Measurements from ENCODE around the gene TMEM129. TPM values are rescaled to one million over a fixed set of nuclear protein-coding genes. Genes with fewer than 3 reads are reported as not detected.

Gene TMEM129
- total RNA-seq, 1 donor from 2014 or later: 23.5 TPM

DNA sequence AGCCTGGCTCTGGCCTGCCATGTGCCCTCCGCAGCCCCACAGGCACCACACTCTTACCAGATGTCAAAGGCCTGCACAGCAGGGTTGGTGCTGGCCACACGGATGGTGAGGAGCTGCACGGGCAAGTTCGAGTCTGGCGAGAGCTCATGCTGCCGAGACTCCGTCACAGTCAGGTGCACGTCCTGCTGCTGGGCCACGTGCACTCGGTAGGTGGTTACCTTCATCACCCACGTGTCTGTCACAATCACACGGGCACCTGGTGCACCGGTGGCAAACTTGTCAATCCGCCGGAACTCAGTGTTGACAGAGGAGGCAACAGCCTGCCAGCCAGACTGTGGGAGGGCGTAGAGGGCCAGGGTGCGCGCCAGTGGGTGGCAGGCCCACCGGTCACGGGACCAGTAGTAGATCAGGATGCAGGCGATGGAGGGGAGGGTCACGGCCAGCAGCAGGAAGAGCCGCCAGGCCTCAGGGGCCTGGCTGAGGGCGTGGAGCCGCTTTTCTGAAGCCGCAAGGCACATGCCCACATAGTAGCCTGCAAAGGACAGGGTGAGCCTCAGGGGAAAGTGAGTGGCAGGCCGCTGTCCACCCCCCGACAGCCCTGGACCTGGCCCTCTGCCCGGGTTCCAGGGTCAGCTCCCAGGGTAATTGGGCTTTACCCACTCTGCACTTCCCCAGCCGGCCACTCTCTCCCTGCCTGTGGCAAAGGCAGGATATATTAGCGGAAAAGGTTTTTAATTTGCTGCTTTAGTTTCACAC, 2.9 kb downstream of the TMEM129 start:
- no peaks in the 10 kb centered on the region for H3K9me3 Mint-ChIP-seq
- H3K36me3 Mint-ChIP-seq (ENCODE audit: low read depth): peaks cover 56% of the 10 kb centered on the region
- no peaks in the 10 kb centered on the region for H3K27me3 Mint-ChIP-seq (ENCODE audit: low read depth)
- no peak for DNase-seq (ENCODE audit: low spot score)
- H3K4me1 Mint-ChIP-seq (ENCODE audit: low read depth): peaks cover 43% of the 10 kb centered on the region
- H3K4me3 Mint-ChIP-seq (ENCODE audit: low read depth): peak overlapping the region; percentile 87
- H3K27ac Mint-ChIP-seq: peak overlapping the region; percentile 71
- intact Hi-C loops (cut with micrococcal nuclease): loop anchor here (10.0 kb wide), 2 partner anchors 747 to 1357 kb away; partner anchors contain the start of genes HTT, HTT-AS and RNF4

GRCh38 chr4:1717129-1718094, 3.7 kb downstream of the TMEM129 start:
- Mint-ChIP-seq H3K27ac (no peak overlapping the region), H3K27me3 (ENCODE audit: low read depth) (no peaks in the 10 kb centered on the region), H3K4me1 (ENCODE audit: low read depth) (peaks cover 34% of the 10 kb centered on the region), H3K4me3 (ENCODE audit: low read depth) (no peak overlapping the region), H3K9me3 (no peaks in the 10 kb centered on the region), H3K36me3 (ENCODE audit: low read depth) (peaks cover 51% of the 10 kb centered on the region)
- DNase-seq (ENCODE audit: low spot score): no peak
- intact Hi-C loops (cut with micrococcal nuclease): loop anchor here (10.0 kb wide), 2 partner anchors 747 to 1357 kb away; partner anchors contain the start of genes HTT, HTT-AS and RNF4

- Mint-ChIP-seq H3K9me3 (no peaks in the 10 kb centered on the region), H3K36me3 (ENCODE audit: low read depth) (peaks cover 47% of the 10 kb centered on the region), H3K4me1 (ENCODE audit: low read depth) (peaks cover 34% of the 10 kb centered on the region), H3K4me3 (ENCODE audit: low read depth) (no peak overlapping the region), H3K27ac (no peak overlapping the region), H3K27me3 (ENCODE audit: low read depth) (no peaks in the 10 kb centered on the region)
- intact Hi-C loops (cut with micrococcal nuclease): loop anchor here (10.0 kb wide), 2 partner anchors 748 to 1358 kb away; partner anchors contain the start of genes HTT, HTT-AS and RNF4
- DNase-seq (ENCODE audit: low spot score): no peak
Observed at GRCh38 chr4:1716065-1716945, 4.8 kb downstream of the TMEM129 start.

DNA sequence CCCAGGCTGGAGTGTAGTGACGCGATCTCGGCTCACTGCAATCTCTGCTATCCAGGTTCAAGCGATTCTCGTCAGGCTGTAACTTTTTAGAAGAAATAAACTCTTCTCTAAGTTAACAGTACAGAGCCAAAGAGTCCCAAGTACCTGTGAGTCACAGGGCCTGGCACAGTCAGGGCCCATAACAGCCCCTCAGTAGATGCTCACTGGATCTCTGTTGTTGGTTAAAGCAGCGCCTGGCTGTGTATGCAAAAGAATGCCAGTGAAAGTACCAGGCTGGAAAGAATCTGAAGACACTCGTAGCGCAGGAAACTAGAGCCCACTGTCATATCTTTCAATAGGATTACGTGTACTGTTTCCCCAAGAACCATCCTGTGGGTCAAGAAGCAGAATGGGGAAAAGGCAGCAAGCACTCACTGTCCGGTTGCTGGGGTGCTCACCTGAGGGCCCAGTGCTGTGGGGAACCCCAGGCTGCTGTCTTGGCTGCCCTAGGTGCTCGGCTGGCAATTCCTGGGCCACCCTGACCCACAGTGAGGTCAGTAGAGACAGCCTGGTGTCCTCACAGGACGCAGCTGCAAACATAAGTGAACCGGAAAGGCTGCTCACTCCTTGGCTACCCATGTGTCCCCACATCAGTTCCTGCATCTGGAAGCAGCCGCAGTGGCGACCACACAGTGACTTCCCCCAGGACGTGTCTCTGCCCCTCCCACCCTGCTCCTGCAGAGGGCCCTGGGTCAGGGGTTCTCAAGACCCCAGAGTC, 5.9 kb downstream of the TMEM129 start:
- no peaks in the 10 kb centered on the region for H3K9me3 Mint-ChIP-seq
- peak overlapping the region; percentile 99 for H3K4me3 Mint-ChIP-seq (ENCODE audit: low read depth)
- H3K27me3 Mint-ChIP-seq (ENCODE audit: low read depth): no peaks in the 10 kb centered on the region
- H3K27ac Mint-ChIP-seq: peak overlapping the region; percentile 97
- peaks cover 54% of the 10 kb centered on the region for H3K36me3 Mint-ChIP-seq (ENCODE audit: low read depth)
- intact Hi-C loops (cut with micrococcal nuclease): loop anchor here (10.0 kb wide), 2 partner anchors 750 to 1360 kb away; partner anchors contain the start of genes HTT, HTT-AS and RNF4
- no peak for DNase-seq (ENCODE audit: low spot score)
- H3K4me1 Mint-ChIP-seq (ENCODE audit: low read depth): peaks cover 41% of the 10 kb centered on the region

DNA sequence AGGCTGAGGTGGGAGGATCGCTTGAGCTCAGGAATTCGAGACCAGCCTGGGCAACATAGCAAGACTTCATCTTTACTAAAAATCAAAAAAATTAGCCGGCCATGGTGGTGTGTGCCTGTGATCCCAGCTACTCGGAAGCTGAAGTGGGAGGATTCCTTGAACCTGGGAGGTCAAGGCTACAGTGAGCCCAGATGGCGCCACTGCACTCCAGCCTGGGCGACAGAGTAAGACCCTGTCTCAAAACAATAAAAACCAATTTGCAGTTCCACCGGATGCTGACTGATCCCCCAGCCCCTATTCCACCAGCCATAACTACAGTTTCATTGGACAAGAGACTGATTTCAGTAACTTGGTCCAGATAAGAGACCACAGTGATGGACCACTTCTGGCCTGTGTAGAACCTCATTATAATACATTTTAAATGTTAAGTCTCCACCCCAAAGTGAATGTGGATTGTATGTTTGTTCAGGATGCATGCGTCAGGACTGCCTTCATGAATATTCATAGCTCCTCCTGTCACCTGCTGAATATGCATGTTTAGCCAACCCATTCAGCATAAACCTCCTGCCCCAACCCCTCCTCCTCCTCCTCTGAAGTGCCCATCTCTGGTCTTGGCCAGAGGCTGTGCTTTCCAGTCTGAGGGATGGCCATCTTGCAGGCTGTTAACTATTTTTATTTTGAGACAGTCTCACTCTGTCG, 6.7 kb downstream of the TMEM129 start:
- no peaks in the 10 kb centered on the region for H3K27me3 Mint-ChIP-seq (ENCODE audit: low read depth)
- H3K4me1 Mint-ChIP-seq (ENCODE audit: low read depth): peaks cover 41% of the 10 kb centered on the region
- H3K27ac Mint-ChIP-seq: peak overlapping the region; percentile 97
- DNase-seq (ENCODE audit: low spot score): no peak
- peak overlapping the region; percentile 99 for H3K4me3 Mint-ChIP-seq (ENCODE audit: low read depth)
- intact Hi-C loops (cut with micrococcal nuclease): loop anchor here (5.0 to 10.0 kb wide), 3 partner anchors 367 to 1360 kb away; partner anchors contain the start of genes HTT, HTT-AS, RNF4 and UVSSA
- peaks cover 52% of the 10 kb centered on the region for H3K36me3 Mint-ChIP-seq (ENCODE audit: low read depth)
- H3K9me3 Mint-ChIP-seq: no peaks in the 10 kb centered on the region

GRCh38 chr4:1713003-1713851, 7.9 kb downstream of the TMEM129 start:
- Mint-ChIP-seq H3K9me3 (no peaks in the 10 kb centered on the region), H3K4me1 (ENCODE audit: low read depth) (peaks cover 44% of the 10 kb centered on the region), H3K27me3 (ENCODE audit: low read depth) (no peaks in the 10 kb centered on the region), H3K36me3 (ENCODE audit: low read depth) (peaks cover 52% of the 10 kb centered on the region), H3K27ac (peak overlapping the region; percentile 97), H3K4me3 (ENCODE audit: low read depth) (peak overlapping the region; percentile 99)
- no peak for DNase-seq (ENCODE audit: low spot score)
- intact Hi-C loops (cut with micrococcal nuclease): loop anchor here (2.0 to 10.0 kb wide), 4 partner anchors 160 to 1362 kb away; partner anchors contain the start of genes HTT, HTT-AS, RNF4 and UVSSA

DNA sequence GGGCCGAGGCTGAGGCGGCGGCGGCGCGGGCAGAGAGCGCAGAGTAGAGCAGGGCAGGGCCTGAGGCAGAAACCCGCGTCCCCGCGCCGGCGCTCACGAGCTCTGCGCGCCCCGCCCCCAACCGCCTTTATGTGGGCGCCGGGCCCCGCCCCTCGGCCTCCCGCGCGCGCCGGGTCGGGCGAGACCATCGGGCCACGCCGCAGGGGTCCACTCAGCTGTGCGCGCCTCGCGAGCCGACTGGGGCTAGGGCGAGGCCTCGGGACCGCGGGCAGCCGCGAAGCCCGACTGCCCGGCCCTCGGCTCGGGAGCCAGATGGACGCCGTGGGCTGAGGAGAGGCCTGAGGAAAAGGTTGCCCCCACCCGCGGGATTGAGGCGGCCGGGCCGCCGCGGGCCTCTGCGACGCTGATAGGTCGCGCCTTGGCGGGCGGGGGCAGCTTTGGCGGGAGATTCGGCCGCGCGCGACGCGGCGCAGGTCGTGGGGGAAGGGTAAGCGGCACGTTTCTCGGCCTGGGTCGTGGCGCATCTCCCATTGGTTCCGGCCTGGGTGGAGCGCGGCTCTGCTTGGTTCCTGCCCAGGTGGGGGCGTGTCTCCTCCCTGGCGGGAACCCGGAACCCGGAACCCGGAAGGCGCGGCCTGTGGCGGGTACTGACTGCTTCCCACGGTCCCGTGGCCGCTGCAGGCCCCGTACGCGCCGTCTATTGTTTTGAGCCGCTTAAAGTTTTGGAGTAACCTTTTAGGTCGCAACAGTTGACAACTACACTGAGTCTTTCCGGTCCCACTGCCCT, 8.7 kb downstream of the TMEM129 start, which contains the start of gene SLBP:
SLBP (minus strand) TSS at position 104 of the 787 bp plus-strand sequence. CDS start 131 bp downstream, outside the sequence.
- peak within 1 kb of the TSS; percentile 99 for H3K4me3 Mint-ChIP-seq (ENCODE audit: low read depth)
- H3K9me3 Mint-ChIP-seq: no peaks in the 10 kb centered on the region
- peak within 1 kb of the TSS; percentile 97 for H3K27ac Mint-ChIP-seq
- peaks cover 47% of the 10 kb centered on the region for H3K4me1 Mint-ChIP-seq (ENCODE audit: low read depth)
- peak; percentile 99 for DNase-seq (ENCODE audit: low spot score)
- H3K36me3 Mint-ChIP-seq (ENCODE audit: low read depth): peaks cover 55% of the 10 kb centered on the region
- intact Hi-C loops (cut with micrococcal nuclease): loop anchor here (1.0 to 10.0 kb wide), 8 partner anchors 9 to 1362 kb away; partner anchors contain the start of genes FAM53A, HTT, HTT-AS and LETM1
- H3K27me3 Mint-ChIP-seq (ENCODE audit: low read depth): no peaks in the 10 kb centered on the region

DNA sequence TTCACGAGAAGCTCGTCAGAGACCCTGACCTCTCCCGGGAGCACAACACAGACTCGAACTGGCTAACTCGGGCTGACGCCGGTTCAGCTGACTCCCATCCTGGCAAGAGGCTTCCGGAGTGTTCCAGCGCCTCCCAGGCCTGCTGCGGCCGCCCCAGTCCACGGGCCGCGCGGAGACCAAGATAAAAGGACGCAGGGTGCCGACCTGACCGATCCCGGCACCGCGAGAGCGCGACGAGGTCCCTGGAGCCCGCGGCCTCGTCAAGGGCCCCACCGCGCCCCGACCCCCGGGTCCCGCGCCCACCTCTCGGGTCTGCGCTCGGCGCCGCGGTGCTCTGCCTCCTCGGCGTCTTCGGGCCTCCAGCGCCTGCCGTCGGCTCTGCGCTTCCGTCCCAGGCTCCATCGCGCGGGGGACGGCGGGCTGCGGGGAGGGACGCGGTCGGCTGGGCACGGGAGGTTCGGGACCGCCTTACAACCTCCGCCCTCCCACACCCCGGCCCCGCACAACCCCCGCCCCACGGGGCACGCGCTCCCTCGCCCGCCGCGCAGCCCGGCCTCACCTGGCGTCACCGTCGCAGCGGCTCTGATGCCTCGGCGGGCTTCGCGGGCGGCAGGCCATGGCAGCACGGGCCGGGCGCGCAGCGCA, 9.4 kb downstream of the TMEM129 start:
- DNase-seq (ENCODE audit: low spot score): no peak
- intact Hi-C loops (cut with micrococcal nuclease): loop anchor here (1.0 to 10.0 kb wide), 8 partner anchors 10 to 1363 kb away; partner anchors contain the start of genes FAM53A, HTT, HTT-AS and LETM1
- Mint-ChIP-seq H3K27me3 (ENCODE audit: low read depth) (no peaks in the 10 kb centered on the region), H3K27ac (peak overlapping the region; percentile 79), H3K36me3 (ENCODE audit: low read depth) (peaks cover 54% of the 10 kb centered on the region), H3K9me3 (no peaks in the 10 kb centered on the region), H3K4me3 (ENCODE audit: low read depth) (peak overlapping the region; percentile 90), H3K4me1 (ENCODE audit: low read depth) (peaks cover 47% of the 10 kb centered on the region)

DNA sequence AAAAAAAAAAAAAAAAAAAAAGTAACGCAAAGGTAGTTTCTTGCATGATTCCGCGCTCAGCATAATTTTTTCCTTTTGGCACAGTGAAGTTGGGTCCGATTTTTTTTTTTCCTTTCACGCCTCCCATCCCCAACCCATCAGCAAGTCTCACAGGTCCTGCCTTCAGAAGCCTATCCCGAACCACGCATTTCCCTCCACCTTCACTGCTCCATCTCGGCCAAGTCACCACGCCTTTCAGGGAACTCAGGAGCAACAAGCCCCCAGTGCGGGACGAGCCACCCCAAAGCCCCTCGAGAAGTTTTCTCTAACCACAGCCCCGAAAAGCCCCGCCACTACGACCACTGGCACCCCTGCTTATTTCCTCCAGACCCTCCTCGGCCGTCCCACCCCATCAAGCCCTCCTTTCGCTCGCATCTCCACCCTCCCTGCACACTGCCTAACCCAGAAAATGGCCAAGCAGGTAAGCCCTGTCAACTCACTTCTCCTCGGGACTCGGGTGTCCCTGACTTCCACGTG, 10.0 kb downstream of the TMEM129 start:
- Mint-ChIP-seq H3K4me3 (ENCODE audit: low read depth) (peak overlapping the region; percentile 90), H3K36me3 (ENCODE audit: low read depth) (peaks cover 59% of the 10 kb centered on the region), H3K27ac (peak overlapping the region; percentile 79), H3K9me3 (no peaks in the 10 kb centered on the region), H3K27me3 (ENCODE audit: low read depth) (no peaks in the 10 kb centered on the region), H3K4me1 (ENCODE audit: low read depth) (peaks cover 51% of the 10 kb centered on the region)
- no peak for DNase-seq (ENCODE audit: low spot score)
- intact Hi-C loops (cut with micrococcal nuclease): loop anchor here (5.0 to 10.0 kb wide), 3 partner anchors 364 to 1364 kb away; partner anchors contain the start of genes HTT, HTT-AS, RNF4 and UVSSA

Data from activated T-helper 2 cell treated with anti-CD3 and anti-CD28 coated beads, Interferon-gamma antibody, Interleukin-2, Interleukin-4, amounts not matched to agents 10 μg/mL and 5 μg/mL and 100 μg/mL, durations not matched to agents 14 hours and 24 hours and 36 hours (primary cell).